ENCODE measurements around the gene MGST2. TPM values are rescaled to one million over a fixed set of nuclear protein-coding genes. Genes with fewer than 3 reads are reported as not detected.
A peak's percentile ranks its signal among the peaks of the same experiment; 100 is the strongest.

Gene MGST2
- total RNA-seq (2012; rRNA removed): 6.3 and 6.6 TPM in 2 replicates

- H3K36me3 ChIP-seq (ENCODE audit: insufficient read depth, low read length): no peaks in the 10 kb centered on the region
- no peaks in the 10 kb centered on the region for H3K27me3 ChIP-seq (ENCODE audit: control insufficient read depth, insufficient read depth, low read length)
- peaks cover 15% of the 10 kb centered on the region for H3K4me1 ChIP-seq (ENCODE audit: control insufficient read depth, insufficient read depth, low read length)
- H3K4me2 ChIP-seq (ENCODE audit: low read length): peak within 1 kb of the TSS; percentile 94
- peak within 1 kb of the TSS; percentile 86 for H3K9ac ChIP-seq (ENCODE audit: low read depth, low read length)
- peak within 1 kb of the TSS; percentile 80 for H3K4me3 ChIP-seq (ENCODE audit: low read length)
- no peaks in the 10 kb centered on the region for H3K9me3 ChIP-seq (replicated peaks; ENCODE audit: low read length)
Observed at GRCh38 chr4:139665690-139666529, at the start of gene MGST2. Gene MGST2 (plus strand): TSS chr4:139665819. CDS start chr4:139666020, 201 bp downstream.

GRCh38 chr4:139617702-139618490 is 47.7 kb upstream of the MGST2 start:
- Histone ChIP-seq H3K4me3 (ENCODE audit: low read length) (no peak overlapping the region), H3K36me3 (ENCODE audit: insufficient read depth, low read length) (no peaks in the 10 kb centered on the region), H3K4me2 (ENCODE audit: low read length) (no peak overlapping the region), H3K27me3 (ENCODE audit: control insufficient read depth, insufficient read depth, low read length) (peaks cover 29% of the 10 kb centered on the region), H3K4me1 (ENCODE audit: control insufficient read depth, insufficient read depth, low read length) (no peaks in the 10 kb centered on the region), H3K9ac (ENCODE audit: low read depth, low read length) (no peak overlapping the region), H3K9me3 (replicated peaks; ENCODE audit: low read length) (no peaks in the 10 kb centered on the region)

DNA sequence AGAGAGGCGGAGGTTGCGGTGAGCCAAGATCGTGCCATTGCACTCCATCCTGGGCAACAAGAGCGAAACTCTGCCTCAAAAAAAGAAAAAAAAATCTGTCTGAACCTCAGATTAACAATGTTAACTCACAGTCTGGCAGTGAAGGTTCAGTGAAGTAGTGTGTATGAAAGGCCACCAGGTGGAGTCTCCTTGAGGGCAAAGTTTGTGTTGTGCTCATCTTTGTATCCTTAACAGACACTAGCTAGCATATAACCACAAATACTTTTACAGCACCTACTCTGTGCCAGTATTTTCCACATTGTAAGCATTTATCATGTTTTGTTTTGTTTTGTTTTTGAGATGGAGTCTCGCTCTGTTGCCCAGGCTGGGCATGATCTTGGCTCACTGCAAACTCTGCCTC is 46.0 kb upstream of the MGST2 start:
- H3K9me3 ChIP-seq (replicated peaks; ENCODE audit: low read length): no peaks in the 10 kb centered on the region

DNA sequence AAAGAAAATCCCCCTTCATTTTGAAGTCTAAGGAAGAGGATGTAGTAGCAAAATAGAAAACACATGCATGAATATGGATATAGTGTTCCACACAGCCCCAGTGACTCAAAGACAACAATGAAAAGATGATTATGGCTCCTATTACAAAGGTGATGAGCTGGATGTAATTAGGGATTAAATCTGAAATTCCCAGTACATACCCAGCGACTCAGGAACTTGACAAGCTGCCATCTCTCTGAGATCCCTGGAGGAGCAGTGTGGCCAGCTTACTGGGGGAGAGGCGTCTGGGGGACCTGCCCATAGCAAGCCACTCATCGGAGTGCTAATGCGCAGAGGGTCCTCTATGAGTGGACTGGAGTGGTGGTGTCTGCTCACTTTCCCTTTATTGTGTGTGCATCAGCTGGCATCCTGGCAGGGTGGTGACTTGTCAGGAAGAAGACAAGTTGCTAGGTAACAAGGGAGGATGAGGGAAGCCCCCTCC is 42.7 kb upstream of the MGST2 start:
- H3K4me1 ChIP-seq (ENCODE audit: control insufficient read depth, insufficient read depth, low read length): no peaks in the 10 kb centered on the region
- H3K9me3 ChIP-seq (replicated peaks; ENCODE audit: low read length): no peaks in the 10 kb centered on the region
- H3K27me3 ChIP-seq (ENCODE audit: control insufficient read depth, insufficient read depth, low read length): peaks cover 38% of the 10 kb centered on the region
- H3K9ac ChIP-seq (ENCODE audit: low read depth, low read length): no peak overlapping the region
- H3K4me2 ChIP-seq (ENCODE audit: low read length): no peak overlapping the region
- no peaks in the 10 kb centered on the region for H3K36me3 ChIP-seq (ENCODE audit: insufficient read depth, low read length)
- H3K4me3 ChIP-seq (ENCODE audit: low read length): no peak overlapping the region

More for the DNA sequence above, 46.0 kb upstream of the MGST2 start:
- Histone ChIP-seq H3K36me3 (ENCODE audit: insufficient read depth, low read length) (no peaks in the 10 kb centered on the region), H3K4me3 (ENCODE audit: low read length) (no peak overlapping the region), H3K9ac (ENCODE audit: low read depth, low read length) (no peak overlapping the region), H3K27me3 (ENCODE audit: control insufficient read depth, insufficient read depth, low read length) (peaks cover 36% of the 10 kb centered on the region), H3K4me1 (ENCODE audit: control insufficient read depth, insufficient read depth, low read length) (no peaks in the 10 kb centered on the region), H3K4me2 (ENCODE audit: low read length) (no peak overlapping the region)

DNA sequence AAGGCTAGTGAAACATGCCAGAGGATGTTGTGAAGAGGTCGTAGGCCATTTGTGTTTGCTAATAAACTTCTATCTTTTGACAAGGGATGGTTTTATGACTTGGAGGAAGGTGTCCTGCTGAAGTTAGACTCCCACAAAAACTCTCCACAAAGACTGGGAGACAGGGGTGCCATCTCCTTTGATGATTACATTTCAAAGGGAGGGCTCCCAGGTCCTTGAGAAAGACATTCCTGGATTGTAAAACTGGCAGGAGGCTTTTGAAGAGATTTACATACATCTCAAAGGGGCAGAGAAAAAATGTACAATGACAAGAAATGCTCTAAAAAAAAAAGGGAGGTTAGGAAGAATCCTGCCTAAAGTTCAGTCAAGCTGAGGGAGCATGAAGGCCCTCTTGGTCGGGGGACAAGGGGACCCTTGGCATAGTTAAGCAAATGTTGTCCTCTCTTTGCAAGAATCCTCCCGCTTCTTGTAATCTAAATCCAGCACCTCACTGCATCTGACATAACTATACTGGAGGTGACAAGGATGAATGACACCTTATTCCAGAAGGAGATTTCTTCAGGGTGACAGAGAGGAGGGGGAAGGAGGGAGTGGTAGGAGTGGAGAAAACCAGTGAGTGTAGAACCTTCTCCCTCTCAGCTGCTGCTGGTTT is 41.1 kb upstream of the MGST2 start:
- H3K4me2 ChIP-seq (ENCODE audit: low read length): no peak overlapping the region
- no peaks in the 10 kb centered on the region for H3K4me1 ChIP-seq (ENCODE audit: control insufficient read depth, insufficient read depth, low read length)
- H3K9ac ChIP-seq (ENCODE audit: low read depth, low read length): no peak overlapping the region
- H3K4me3 ChIP-seq (ENCODE audit: low read length): no peak overlapping the region
- H3K27me3 ChIP-seq (ENCODE audit: control insufficient read depth, insufficient read depth, low read length): peaks cover 44% of the 10 kb centered on the region
- no peaks in the 10 kb centered on the region for H3K36me3 ChIP-seq (ENCODE audit: insufficient read depth, low read length)
- no peaks in the 10 kb centered on the region for H3K9me3 ChIP-seq (replicated peaks; ENCODE audit: low read length)

DNA sequence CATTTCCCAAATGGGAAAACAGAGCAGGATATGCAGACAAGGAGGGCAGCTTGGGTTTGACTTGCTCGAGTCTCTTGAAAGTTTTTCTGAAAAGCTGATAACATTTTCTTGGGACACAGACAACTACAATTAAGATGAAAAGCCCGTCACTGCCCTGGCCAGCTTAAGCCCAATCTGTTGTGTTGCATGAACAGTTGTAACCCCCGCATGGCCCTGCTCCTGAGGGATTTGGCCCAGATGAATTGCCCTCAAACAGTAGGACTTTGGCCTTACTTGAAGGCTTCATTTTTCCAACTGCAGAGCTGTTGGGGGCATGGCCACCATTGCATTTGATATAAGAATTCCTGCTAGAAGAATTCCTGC is 40.5 kb upstream of the MGST2 start:
- Histone ChIP-seq H3K9ac (ENCODE audit: low read depth, low read length) (no peak overlapping the region), H3K4me2 (ENCODE audit: low read length) (no peak overlapping the region), H3K36me3 (ENCODE audit: insufficient read depth, low read length) (no peaks in the 10 kb centered on the region), H3K4me3 (ENCODE audit: low read length) (no peak overlapping the region), H3K27me3 (ENCODE audit: control insufficient read depth, insufficient read depth, low read length) (peaks cover 46% of the 10 kb centered on the region), H3K9me3 (replicated peaks; ENCODE audit: low read length) (no peaks in the 10 kb centered on the region), H3K4me1 (ENCODE audit: control insufficient read depth, insufficient read depth, low read length) (no peaks in the 10 kb centered on the region)

GRCh38 chr4:139625482-139625881 is 40.1 kb upstream of the MGST2 start:
- no peaks in the 10 kb centered on the region for H3K9me3 ChIP-seq (replicated peaks; ENCODE audit: low read length)
- no peak overlapping the region for H3K9ac ChIP-seq (ENCODE audit: low read depth, low read length)
- no peaks in the 10 kb centered on the region for H3K4me1 ChIP-seq (ENCODE audit: control insufficient read depth, insufficient read depth, low read length)
- peaks cover 50% of the 10 kb centered on the region for H3K27me3 ChIP-seq (ENCODE audit: control insufficient read depth, insufficient read depth, low read length)
- H3K4me3 ChIP-seq (ENCODE audit: low read length): no peak overlapping the region
- H3K4me2 ChIP-seq (ENCODE audit: low read length): no peak overlapping the region
- H3K36me3 ChIP-seq (ENCODE audit: insufficient read depth, low read length): no peaks in the 10 kb centered on the region

- Histone ChIP-seq H3K4me1 (ENCODE audit: control insufficient read depth, insufficient read depth, low read length) (no peaks in the 10 kb centered on the region), H3K9me3 (replicated peaks; ENCODE audit: low read length) (no peaks in the 10 kb centered on the region), H3K4me2 (ENCODE audit: low read length) (no peak overlapping the region), H3K36me3 (ENCODE audit: insufficient read depth, low read length) (no peaks in the 10 kb centered on the region), H3K9ac (ENCODE audit: low read depth, low read length) (no peak overlapping the region), H3K27me3 (ENCODE audit: control insufficient read depth, insufficient read depth, low read length) (peaks cover 62% of the 10 kb centered on the region), H3K4me3 (ENCODE audit: low read length) (no peak overlapping the region)
Observed at GRCh38 chr4:139628184-139629012, 37.2 kb upstream of the MGST2 start.

DNA sequence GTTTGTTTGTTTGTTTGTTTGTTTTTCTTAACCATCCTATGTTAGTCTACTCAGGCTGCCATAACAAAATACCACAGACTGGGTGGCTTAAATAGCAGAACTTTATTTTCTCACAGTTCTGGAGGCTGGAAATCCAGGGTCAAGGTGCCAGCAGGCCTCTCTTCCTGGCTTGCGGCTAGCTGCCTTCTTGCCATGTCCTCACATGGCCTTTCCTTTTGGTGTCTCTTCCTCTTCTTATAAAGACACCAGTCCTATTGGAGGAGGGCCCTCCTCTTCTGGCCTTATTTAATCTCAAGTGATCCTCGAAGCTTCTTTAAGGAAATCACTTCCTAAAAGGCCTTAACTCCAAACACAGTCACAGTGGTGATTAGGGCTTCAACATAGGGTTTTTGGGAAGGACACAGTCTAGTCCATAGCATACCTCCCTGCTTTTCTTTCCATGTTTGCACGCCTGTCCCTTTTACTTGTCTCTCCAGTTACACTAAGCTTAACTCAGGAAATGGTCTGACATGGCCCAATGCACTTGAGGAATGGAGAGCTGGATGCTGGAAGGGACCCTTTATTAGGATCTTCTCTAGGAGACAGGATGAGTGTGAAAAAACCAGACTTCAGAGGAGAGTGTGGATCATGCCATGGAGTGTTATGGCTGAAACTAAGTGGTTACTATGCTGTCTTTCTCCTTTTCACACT is 36.0 kb upstream of the MGST2 start:
- no peak overlapping the region for H3K9ac ChIP-seq (ENCODE audit: low read depth, low read length)
- H3K4me3 ChIP-seq (ENCODE audit: low read length): no peak overlapping the region
- no peak overlapping the region for H3K4me2 ChIP-seq (ENCODE audit: low read length)
- H3K4me1 ChIP-seq (ENCODE audit: control insufficient read depth, insufficient read depth, low read length): no peaks in the 10 kb centered on the region
- H3K27me3 ChIP-seq (ENCODE audit: control insufficient read depth, insufficient read depth, low read length): peaks cover 62% of the 10 kb centered on the region
- no peaks in the 10 kb centered on the region for H3K9me3 ChIP-seq (replicated peaks; ENCODE audit: low read length)
- H3K36me3 ChIP-seq (ENCODE audit: insufficient read depth, low read length): no peaks in the 10 kb centered on the region

GRCh38 chr4:139630126-139630495 is 35.5 kb upstream of the MGST2 start:
- no peaks in the 10 kb centered on the region for H3K9me3 ChIP-seq (replicated peaks; ENCODE audit: low read length)
- no peak overlapping the region for H3K4me2 ChIP-seq (ENCODE audit: low read length)
- peaks cover 64% of the 10 kb centered on the region for H3K27me3 ChIP-seq (ENCODE audit: control insufficient read depth, insufficient read depth, low read length)
- H3K9ac ChIP-seq (ENCODE audit: low read depth, low read length): no peak overlapping the region
- H3K4me3 ChIP-seq (ENCODE audit: low read length): no peak overlapping the region
- H3K36me3 ChIP-seq (ENCODE audit: insufficient read depth, low read length): no peaks in the 10 kb centered on the region
- no peaks in the 10 kb centered on the region for H3K4me1 ChIP-seq (ENCODE audit: control insufficient read depth, insufficient read depth, low read length)

All from skeletal muscle satellite cell (primary cell).